ENCODE measurements around the gene MICB.

Gene MICB

GRCh38 chr6:31528307-31528777 lies 30.4 kb downstream of the MICB start:
- no peak for TF ChIP-seq TAF1 (IDR thresholded peaks at IDR 0.05; ENCODE audit: borderline replicate concordance, low read depth, low read length)
- TF ChIP-seq POLR2A (IDR thresholded peaks at IDR 0.05; ENCODE audit: low read depth, low read length): no peak
- TF ChIP-seq POLR2AphosphoS5 (IDR thresholded peaks at IDR 0.05; ENCODE audit: low read depth, low read length): no peak
- DNase-seq (ENCODE audit: insufficient read length): no peak
- FAIRE-seq: no peak

- no peak for FAIRE-seq
- no peak for DNase-seq (ENCODE audit: insufficient read length)
- TF ChIP-seq POLR2A (IDR thresholded peaks at IDR 0.05; ENCODE audit: low read depth, low read length) (peak; percentile 54), POLR2AphosphoS5 (IDR thresholded peaks at IDR 0.05; ENCODE audit: low read depth, low read length) (no peak; the same call in 1 of the 2 replicates), TAF1 (IDR thresholded peaks at IDR 0.05; ENCODE audit: borderline replicate concordance, low read depth, low read length) (no peak)
Measured at GRCh38 chr6:31528821-31529328, 30.9 kb downstream of the MICB start, which contains the start of gene MCCD1. Gene MCCD1 (plus strand): TSS chr6:31528962. CDS start chr6:31529015, 53 bp downstream.

GRCh38 chr6:31529329-31530150 lies 31.6 kb downstream of the MICB start:
- TF ChIP-seq POLR2AphosphoS5 (IDR thresholded peaks at IDR 0.05; ENCODE audit: low read depth, low read length) (peak; percentile 42), TAF1 (IDR thresholded peaks at IDR 0.05; ENCODE audit: borderline replicate concordance, low read depth, low read length) (no peak)
- DNase-seq (ENCODE audit: insufficient read length): no peak
- no peak for FAIRE-seq

- DNase-seq (ENCODE audit: insufficient read length) (no peak), FAIRE-seq (no peak)
- no peak for TF ChIP-seq POLR2AphosphoS5 (IDR thresholded peaks at IDR 0.05; ENCODE audit: low read depth, low read length)
- no peak for TF ChIP-seq TAF1 (IDR thresholded peaks at IDR 0.05; ENCODE audit: borderline replicate concordance, low read depth, low read length)
- peak; percentile 37; the same call in 1 of the 2 replicates for TF ChIP-seq POLR2A (IDR thresholded peaks at IDR 0.05; ENCODE audit: low read depth, low read length)
Measured at GRCh38 chr6:31530659-31531058, 32.7 kb downstream of the MICB start.

GRCh38 chr6:31531162-31531561 lies 33.2 kb downstream of the MICB start:
- no peak for FAIRE-seq
- no peak for TF ChIP-seq POLR2A (IDR thresholded peaks at IDR 0.05; ENCODE audit: low read depth, low read length)
- TF ChIP-seq TAF1 (IDR thresholded peaks at IDR 0.05; ENCODE audit: borderline replicate concordance, low read depth, low read length): no peak
- TF ChIP-seq POLR2AphosphoS5 (IDR thresholded peaks at IDR 0.05; ENCODE audit: low read depth, low read length): no peak; the same call in 1 of the 2 replicates
- no peak for DNase-seq (ENCODE audit: insufficient read length)

- peak; percentile 26; the same call in 1 of the 2 replicates for TF ChIP-seq POLR2A (IDR thresholded peaks at IDR 0.05; ENCODE audit: low read depth, low read length)
- peak; percentile 2; the same call in 1 of the 2 replicates for TF ChIP-seq POLR2AphosphoS5 (IDR thresholded peaks at IDR 0.05; ENCODE audit: low read depth, low read length)
- no peak for TF ChIP-seq TAF1 (IDR thresholded peaks at IDR 0.05; ENCODE audit: borderline replicate concordance, low read depth, low read length)
- DNase-seq (ENCODE audit: insufficient read length) (no peak), FAIRE-seq (no peak)
Measured at GRCh38 chr6:31531771-31532643, 34.1 kb downstream of the MICB start.

- no peak for FAIRE-seq
- no peak for DNase-seq (ENCODE audit: insufficient read length)
- no peak for TF ChIP-seq TAF1 (IDR thresholded peaks at IDR 0.05; ENCODE audit: borderline replicate concordance, low read depth, low read length)
- TF ChIP-seq POLR2A (IDR thresholded peaks at IDR 0.05; ENCODE audit: low read depth, low read length): peak; percentile 17; the same call in 1 of the 2 replicates
Measured at GRCh38 chr6:31532644-31533454, 34.9 kb downstream of the MICB start.

- FAIRE-seq (no peak), DNase-seq (ENCODE audit: insufficient read length) (no peak)
- 0 out of 2 replicates have a peak, but pooled peaks have one; percentile 19 for TF ChIP-seq POLR2AphosphoS5 (IDR thresholded peaks at IDR 0.05; ENCODE audit: low read depth, low read length)
- TF ChIP-seq TAF1 (IDR thresholded peaks at IDR 0.05; ENCODE audit: borderline replicate concordance, low read depth, low read length): no peak
Measured at GRCh38 chr6:31533455-31533841, 35.5 kb downstream of the MICB start.

GRCh38 chr6:31534011-31534410 lies 36.1 kb downstream of the MICB start:
- FAIRE-seq: no peak
- TF ChIP-seq POLR2AphosphoS5 (IDR thresholded peaks at IDR 0.05; ENCODE audit: low read depth, low read length) (no peak), TAF1 (IDR thresholded peaks at IDR 0.05; ENCODE audit: borderline replicate concordance, low read depth, low read length) (no peak), POLR2A (IDR thresholded peaks at IDR 0.05; ENCODE audit: low read depth, low read length) (peak; percentile 44; the same call in 1 of the 2 replicates)
- DNase-seq (ENCODE audit: insufficient read length): no peak

GRCh38 chr6:31534521-31535040 lies 36.6 kb downstream of the MICB start:
- DNase-seq (ENCODE audit: insufficient read length): no peak
- FAIRE-seq: no peak
- no peak for TF ChIP-seq TAF1 (IDR thresholded peaks at IDR 0.05; ENCODE audit: borderline replicate concordance, low read depth, low read length)
- TF ChIP-seq POLR2A (IDR thresholded peaks at IDR 0.05; ENCODE audit: low read depth, low read length): no peak
- no peak for TF ChIP-seq POLR2AphosphoS5 (IDR thresholded peaks at IDR 0.05; ENCODE audit: low read depth, low read length)

Measured in GM12892 (cell line).